Measurements from ENCODE around the gene NCEH1. TPM values are rescaled to one million over a fixed set of nuclear protein-coding genes. Genes with fewer than 3 reads are reported as not detected.

Gene NCEH1
- polyA plus RNA-seq, 3 donors from 2014 or later, result 3.0 to 7.1 (median 4.5) TPM

- DNase-seq, result no peak
- Mint-ChIP-seq H3K36me3 (peaks cover 0 to 15% (median 8%) of the 10 kb centered on the region in 3 donors), H3K9me3 (peaks cover 1 to 10% (median 6%) of the 10 kb centered on the region in 6 donors), H3K27ac (peak overlapping the region; percentile 47 to 89 (median 86)), H3K27me3 (ENCODE audit: low read depth in 3 of 3) (no peaks in the 10 kb centered on the region), H3K4me1 (peaks cover 1 to 45% of the 10 kb centered on the region in 2 donors), H3K4me3 (peak overlapping the region; percentile 33 to 63 (median 42))
These were observed 52.3 kb downstream of the NCEH1 start for GRCh38 chr3:172658344-172659245.

GRCh38 chr3:172656602-172657001 is 54.3 kb downstream of the NCEH1 start:
- peaks cover 3 to 12% (median 5%) of the 10 kb centered on the region in 3 donors for H3K36me3 Mint-ChIP-seq
- no peaks in the 10 kb centered on the region for H3K9me3 Mint-ChIP-seq
- peaks cover 17 to 49% of the 10 kb centered on the region in 2 donors for H3K4me1 Mint-ChIP-seq
- H3K27me3 Mint-ChIP-seq (ENCODE audit: low read depth in 3 of 3), result no peaks in the 10 kb centered on the region
- DNase-seq, result no peak
- H3K27ac Mint-ChIP-seq, result no peak overlapping the region
- no peak overlapping the region for H3K4me3 Mint-ChIP-seq

DNA sequence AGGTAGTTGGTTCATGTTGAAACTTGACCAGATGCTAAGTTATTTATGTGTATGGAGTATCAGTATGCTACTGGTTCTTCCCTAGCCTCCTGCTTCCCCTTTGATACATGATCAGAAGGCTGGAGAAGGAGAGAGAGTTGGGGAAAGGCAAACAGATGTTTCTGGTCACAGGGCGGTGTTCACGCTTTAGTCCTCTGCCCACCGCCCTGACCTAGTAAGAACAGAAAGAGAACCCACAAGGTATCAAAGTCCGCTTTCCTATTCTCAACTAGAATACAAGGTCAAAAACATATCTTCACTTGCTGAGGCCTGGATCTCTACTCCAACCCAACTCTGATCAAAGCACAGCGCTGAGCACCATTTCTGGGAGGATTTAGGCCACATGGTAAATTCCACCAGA is 55.5 kb downstream of the NCEH1 start:
- H3K27me3 Mint-ChIP-seq (ENCODE audit: low read depth in 3 of 3), result no peaks in the 10 kb centered on the region
- H3K36me3 Mint-ChIP-seq, result peaks cover 3 to 13% (median 12%) of the 10 kb centered on the region in 3 donors
- H3K9me3 Mint-ChIP-seq, result no peaks in the 10 kb centered on the region
- H3K27ac Mint-ChIP-seq, result no peak overlapping the region
- no peak overlapping the region for H3K4me3 Mint-ChIP-seq
- peaks cover 27 to 37% of the 10 kb centered on the region in 2 donors for H3K4me1 Mint-ChIP-seq
- DNase-seq, result peak in 2 of 3 donors; percentile 28 to 44

- Mint-ChIP-seq H3K4me3 (peak overlapping the region in 2 of 5 donors; percentile 30 to 46), H3K27me3 (ENCODE audit: low read depth in 3 of 3) (no peaks in the 10 kb centered on the region), H3K36me3 (peaks cover 3 to 16% (median 12%) of the 10 kb centered on the region in 3 donors), H3K4me1 (peaks cover 28 to 31% of the 10 kb centered on the region in 2 donors), H3K9me3 (no peaks in the 10 kb centered on the region), H3K27ac (peak overlapping the region in 4 of 6 donors; percentile 15 to 76 (median 32))
- DNase-seq, result no peak
These were observed 56.4 kb downstream of the NCEH1 start for GRCh38 chr3:172654470-172654869.

GRCh38 chr3:172653004-172653572 is 57.8 kb downstream of the NCEH1 start:
- H3K27ac Mint-ChIP-seq, result peak overlapping the region in 4 of 6 donors; percentile 6 to 82 (median 61)
- no peaks in the 10 kb centered on the region for H3K27me3 Mint-ChIP-seq (ENCODE audit: low read depth in 3 of 3)
- peaks cover 3 to 16% (median 12%) of the 10 kb centered on the region in 3 donors for H3K36me3 Mint-ChIP-seq
- DNase-seq, result no peak
- H3K9me3 Mint-ChIP-seq, result no peaks in the 10 kb centered on the region
- H3K4me1 Mint-ChIP-seq, result peaks cover 21 to 31% of the 10 kb centered on the region in 2 donors
- peak overlapping the region in 2 of 5 donors; percentile 13 to 48 for H3K4me3 Mint-ChIP-seq

DNA sequence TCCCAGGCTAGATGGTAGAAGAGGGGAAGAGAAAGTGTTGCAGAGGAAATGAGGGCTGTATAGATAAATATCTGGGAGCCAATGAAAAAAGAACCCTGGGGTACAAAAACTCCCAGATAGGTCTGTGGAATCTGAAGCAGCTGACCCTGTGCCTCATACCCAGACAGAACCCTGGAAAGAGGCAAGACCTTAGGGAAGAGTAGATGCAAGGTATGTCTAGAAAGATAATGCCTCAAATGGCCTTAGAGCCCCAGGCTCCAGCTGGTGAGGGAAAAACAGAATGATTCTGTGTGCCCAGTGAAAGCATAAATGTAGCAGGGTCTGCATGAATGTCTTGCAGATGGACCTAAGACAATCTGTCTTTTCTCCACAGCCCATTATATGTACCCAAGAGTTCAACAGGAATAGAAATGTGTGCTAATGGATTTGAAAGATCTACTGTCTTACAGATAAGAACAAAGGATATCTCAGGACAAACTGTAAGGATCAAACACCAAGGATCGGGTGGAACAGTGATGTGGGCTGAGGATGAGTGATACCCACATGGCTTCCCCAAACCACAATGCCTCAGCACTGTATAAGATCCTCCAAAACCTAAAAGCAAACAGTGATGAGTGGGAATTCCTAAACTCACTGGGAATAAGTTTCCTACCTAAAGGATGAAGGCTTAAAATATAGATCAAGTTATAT is 58.8 kb downstream of the NCEH1 start:
- peaks cover 3 to 20% (median 12%) of the 10 kb centered on the region in 3 donors for H3K36me3 Mint-ChIP-seq
- H3K27me3 Mint-ChIP-seq (ENCODE audit: low read depth in 3 of 3), result no peaks in the 10 kb centered on the region
- H3K27ac Mint-ChIP-seq, result peak overlapping the region in 3 of 6 donors; percentile 33 to 61 (median 43)
- peak overlapping the region in 1 of 5 donors; percentile 28 for H3K4me3 Mint-ChIP-seq
- no peaks in the 10 kb centered on the region for H3K9me3 Mint-ChIP-seq
- peaks cover 21 to 31% of the 10 kb centered on the region in 2 donors for H3K4me1 Mint-ChIP-seq
- DNase-seq, result no peak

GRCh38 chr3:172649987-172650386 is 60.9 kb downstream of the NCEH1 start:
- Mint-ChIP-seq H3K27ac (no peak overlapping the region), H3K36me3 (peaks cover 3 to 20% (median 19%) of the 10 kb centered on the region in 3 donors), H3K4me1 (peaks cover 21 to 31% of the 10 kb centered on the region in 2 donors), H3K4me3 (no peak overlapping the region), H3K9me3 (no peaks in the 10 kb centered on the region), H3K27me3 (ENCODE audit: low read depth in 3 of 3) (no peaks in the 10 kb centered on the region)
- DNase-seq, result no peak

- Mint-ChIP-seq H3K27me3 (ENCODE audit: low read depth in 3 of 3) (no peaks in the 10 kb centered on the region), H3K4me1 (peaks cover 13 to 31% of the 10 kb centered on the region in 2 donors), H3K9me3 (no peaks in the 10 kb centered on the region), H3K27ac (no peak overlapping the region), H3K36me3 (peaks cover 3 to 26% (median 24%) of the 10 kb centered on the region in 3 donors), H3K4me3 (no peak overlapping the region)
- no peak for DNase-seq
These were observed 62.1 kb downstream of the NCEH1 start for GRCh38 chr3:172648747-172649146.

- H3K27me3 Mint-ChIP-seq (ENCODE audit: low read depth in 3 of 3), result no peaks in the 10 kb centered on the region
These were observed 63.0 kb downstream of the NCEH1 start for GRCh38 chr3:172647823-172648222.

GRCh38 chr3:172647080-172647479 is 63.8 kb downstream of the NCEH1 start:
- no peaks in the 10 kb centered on the region for H3K27me3 Mint-ChIP-seq (ENCODE audit: low read depth in 3 of 3)
- DNase-seq, result no peak
- H3K27ac Mint-ChIP-seq, result no peak overlapping the region
- H3K4me1 Mint-ChIP-seq, result peaks cover 5 to 19% of the 10 kb centered on the region in 2 donors
- H3K9me3 Mint-ChIP-seq, result no peaks in the 10 kb centered on the region
- no peak overlapping the region for H3K4me3 Mint-ChIP-seq
- peaks cover 4 to 29% (median 29%) of the 10 kb centered on the region in 3 donors for H3K36me3 Mint-ChIP-seq

More at GRCh38 chr3:172647823-172648222, 63.0 kb downstream of the NCEH1 start:
- peaks cover 7 to 23% of the 10 kb centered on the region in 2 donors for H3K4me1 Mint-ChIP-seq
- no peak for DNase-seq
- peaks cover 0 to 26% (median 25%) of the 10 kb centered on the region in 3 donors for H3K36me3 Mint-ChIP-seq
- H3K9me3 Mint-ChIP-seq, result no peaks in the 10 kb centered on the region
- H3K27ac Mint-ChIP-seq, result no peak overlapping the region
- H3K4me3 Mint-ChIP-seq, result no peak overlapping the region

- Mint-ChIP-seq H3K27me3 (ENCODE audit: low read depth in 3 of 3) (no peaks in the 10 kb centered on the region), H3K36me3 (peaks cover 4 to 33% (median 29%) of the 10 kb centered on the region in 3 donors), H3K4me3 (no peak overlapping the region), H3K9me3 (no peaks in the 10 kb centered on the region), H3K4me1 (peaks cover 0 to 14% of the 10 kb centered on the region in 2 donors), H3K27ac (no peak overlapping the region)
- DNase-seq, result no peak
These were observed 64.3 kb downstream of the NCEH1 start for GRCh38 chr3:172646439-172647015.

GRCh38 chr3:172644258-172644657 is 66.6 kb downstream of the NCEH1 start:
- Mint-ChIP-seq H3K4me1 (no peaks in the 10 kb centered on the region), H3K9me3 (no peaks in the 10 kb centered on the region), H3K27ac (no peak overlapping the region), H3K4me3 (no peak overlapping the region), H3K36me3 (peaks cover 4 to 28% (median 26%) of the 10 kb centered on the region in 3 donors), H3K27me3 (ENCODE audit: low read depth in 3 of 3) (no peaks in the 10 kb centered on the region)
- no peak for DNase-seq

GRCh38 chr3:172643506-172644179 is 67.2 kb downstream of the NCEH1 start:
- no peaks in the 10 kb centered on the region for H3K9me3 Mint-ChIP-seq
- peaks cover 4 to 28% (median 26%) of the 10 kb centered on the region in 3 donors for H3K36me3 Mint-ChIP-seq
- no peaks in the 10 kb centered on the region for H3K4me1 Mint-ChIP-seq
- H3K27ac Mint-ChIP-seq, result peak overlapping the region in 1 of 6 donors; percentile 40
- no peak for DNase-seq
- H3K4me3 Mint-ChIP-seq, result no peak overlapping the region
- H3K27me3 Mint-ChIP-seq (ENCODE audit: low read depth in 3 of 3), result no peaks in the 10 kb centered on the region

Data from immature natural killer cell (primary cell).